ENCODE measurements around the gene NR3C2.

The NR3C2 gene

GRCh38 chr4:148302416-148302815, 139.8 kb downstream of the NR3C2 start:
- DNase-seq, result no peak

- no peak for DNase-seq
These were observed 141.3 kb downstream of the NR3C2 start for GRCh38 chr4:148300877-148301276.

DNA sequence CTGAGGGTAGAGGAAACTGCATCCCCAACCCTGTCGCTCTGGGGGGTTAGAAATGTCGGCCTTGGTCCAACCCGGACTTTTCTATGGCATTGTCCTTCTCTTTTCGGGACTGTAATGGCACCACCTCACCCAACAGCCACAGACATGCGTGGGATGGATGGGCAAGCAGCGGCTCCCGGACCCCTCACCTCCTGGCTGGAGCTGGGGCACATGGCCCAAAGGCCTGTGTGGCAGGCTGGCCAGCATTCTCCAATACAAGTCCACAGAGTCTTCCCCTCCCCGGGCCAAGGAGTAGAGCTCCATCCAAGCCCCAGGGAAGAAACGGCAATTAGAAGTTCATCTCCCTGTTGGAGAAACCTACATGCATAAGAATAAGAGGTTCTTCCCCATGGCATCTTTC, 142.9 kb downstream of the NR3C2 start:
- DNase-seq, result no peak

GRCh38 chr4:148296498-148296897, 145.7 kb downstream of the NR3C2 start:
- DNase-seq, result no peak

GRCh38 chr4:148295642-148296041, 146.6 kb downstream of the NR3C2 start:
- DNase-seq, result no peak

- DNase-seq, result no peak
These were observed 148.6 kb downstream of the NR3C2 start for GRCh38 chr4:148293571-148293970.

- DNase-seq, result no peak
These were observed 149.5 kb downstream of the NR3C2 start for GRCh38 chr4:148292686-148293085.

DNA sequence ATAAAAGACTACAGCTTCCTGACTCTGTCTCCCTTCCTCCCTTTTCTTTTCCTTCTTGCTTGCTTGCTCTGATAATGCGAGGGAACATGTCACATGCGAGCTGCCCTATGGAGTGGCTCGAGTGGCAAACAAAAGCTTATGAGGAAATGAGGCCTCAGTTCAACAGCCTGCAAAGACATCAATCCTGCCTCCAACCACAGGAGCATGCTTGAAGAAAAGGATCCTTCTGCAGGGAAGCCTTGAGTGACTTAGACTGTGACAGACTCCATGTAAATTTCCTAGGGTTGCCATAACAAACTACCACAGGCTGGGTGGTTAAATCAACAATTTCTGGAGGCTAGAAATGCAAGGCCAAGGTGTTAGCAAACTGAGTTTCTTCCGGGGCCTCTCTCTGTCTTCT, 152.5 kb downstream of the NR3C2 start:
- DNase-seq, result no peak

GRCh38 chr4:148288448-148288847, 153.8 kb downstream of the NR3C2 start:
- DNase-seq, result no peak

DNA sequence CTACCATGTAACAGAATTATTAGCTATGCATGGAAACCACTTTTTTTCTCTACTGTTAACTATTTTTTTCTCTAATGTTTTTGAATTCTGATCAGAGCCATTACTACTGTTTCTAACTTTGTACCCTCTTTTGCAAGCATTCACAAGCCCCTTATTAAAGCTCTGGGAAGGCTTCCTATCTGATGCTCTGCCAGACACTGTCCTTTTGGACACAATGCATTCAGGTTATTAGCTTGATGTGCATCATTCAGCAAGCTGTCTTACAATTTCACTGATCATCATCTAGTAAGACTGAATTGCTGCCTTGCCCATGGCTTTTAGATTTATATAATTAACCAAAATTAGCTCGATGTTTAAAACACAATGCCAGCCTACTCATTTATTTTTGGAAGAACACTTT, 155.1 kb downstream of the NR3C2 start:
- no peak for DNase-seq

- DNase-seq, result no peak
These were observed 156.2 kb downstream of the NR3C2 start for GRCh38 chr4:148286012-148286411.

GRCh38 chr4:148283665-148284064, 158.5 kb downstream of the NR3C2 start:
- DNase-seq, result no peak

GRCh38 chr4:148278310-148278709, 163.9 kb downstream of the NR3C2 start:
- DNase-seq, result no peak

- no peak for DNase-seq
These were observed 166.9 kb downstream of the NR3C2 start for GRCh38 chr4:148275266-148275665.

DNA sequence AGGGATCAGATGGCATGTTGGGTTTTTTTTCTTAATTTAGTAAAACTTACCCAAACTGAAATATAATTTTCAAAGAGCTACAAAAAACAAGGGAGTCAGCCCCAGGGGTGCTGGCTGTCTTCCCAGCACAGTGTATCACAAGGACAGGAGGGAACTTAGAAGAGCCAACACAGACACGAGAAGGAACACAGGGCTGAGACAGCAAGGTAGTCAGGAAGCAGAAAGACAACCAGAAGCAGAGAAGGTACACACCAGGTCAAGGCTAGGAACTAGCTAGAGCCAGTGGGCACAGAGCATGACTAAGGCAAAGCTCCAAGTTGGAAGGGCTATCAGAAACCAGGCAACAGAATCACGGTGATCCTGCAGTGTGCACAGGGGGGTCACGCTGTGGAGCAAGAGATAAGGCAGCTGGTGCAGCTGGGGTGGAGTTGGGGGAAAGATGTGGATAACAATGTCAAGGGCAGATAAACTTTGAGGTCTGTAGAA, 168.7 kb downstream of the NR3C2 start:
- DNase-seq, result no peak

- no peak for DNase-seq
These were observed 171.0 kb downstream of the NR3C2 start for GRCh38 chr4:148271166-148271565.

DNA sequence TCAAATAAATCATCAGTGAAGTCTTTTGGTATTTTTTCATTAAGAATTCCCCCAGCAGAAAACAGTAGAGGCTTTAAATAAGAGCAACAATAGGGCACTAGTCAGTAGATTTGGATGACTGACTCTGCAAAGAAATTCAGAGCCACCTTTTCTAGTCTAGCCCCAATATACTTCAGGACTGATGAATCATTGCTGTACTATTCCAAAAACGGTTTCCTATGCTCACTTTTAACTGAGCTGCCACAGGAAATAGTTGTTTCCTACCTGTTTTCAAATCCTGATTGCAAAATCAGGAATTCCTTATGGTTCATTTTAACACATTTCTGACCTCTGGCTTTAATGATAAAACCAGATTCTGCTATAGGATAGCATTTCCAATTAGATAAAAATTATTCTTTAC, 171.6 kb downstream of the NR3C2 start:
- no peak for DNase-seq

GRCh38 chr4:148268835-148269234, 173.4 kb downstream of the NR3C2 start:
- no peak for DNase-seq

GRCh38 chr4:148266921-148267320, 175.3 kb downstream of the NR3C2 start:
- no peak for DNase-seq

DNA sequence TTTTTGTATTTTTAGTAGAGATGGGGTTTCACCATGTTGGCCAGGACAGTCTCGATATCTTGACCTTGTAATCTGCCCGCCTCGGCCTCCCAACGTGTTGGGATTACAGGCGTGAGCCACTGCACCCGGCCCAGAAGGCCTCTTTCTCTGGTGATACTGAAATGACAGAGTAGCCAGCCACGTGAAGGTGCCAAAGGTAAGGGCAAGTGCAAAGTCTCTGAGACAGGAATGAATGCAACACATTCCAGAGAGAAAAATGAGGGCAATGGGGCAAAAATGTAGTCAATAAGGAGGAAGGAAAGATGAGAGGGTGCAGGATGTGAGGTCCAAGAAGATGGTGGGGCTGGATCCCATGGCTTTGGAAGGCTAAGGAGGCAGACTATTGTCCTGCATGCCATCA, 176.0 kb downstream of the NR3C2 start:
- no peak for DNase-seq

DNA sequence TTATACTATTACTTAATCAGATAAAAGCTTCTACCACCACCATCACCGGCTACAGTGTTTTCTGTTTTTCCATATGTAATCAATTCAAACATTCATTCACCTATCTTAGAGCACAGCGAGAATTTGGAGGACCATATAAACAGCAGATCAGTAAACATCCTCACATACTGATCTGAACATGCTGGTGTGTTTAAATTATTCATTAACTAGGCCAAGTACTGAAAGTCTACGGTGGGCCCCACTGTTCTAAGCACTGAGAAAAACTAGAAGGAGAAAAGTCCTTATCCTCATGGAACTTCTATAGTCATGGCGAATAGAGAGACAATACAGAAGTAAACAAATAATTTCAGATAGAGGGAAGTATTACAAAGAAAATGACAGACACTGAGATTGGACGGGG, 176.6 kb downstream of the NR3C2 start:
- no peak for DNase-seq

GRCh38 chr4:148263802-148264201, 178.4 kb downstream of the NR3C2 start:
- no peak for DNase-seq

GRCh38 chr4:148263127-148263526, 179.1 kb downstream of the NR3C2 start:
- no peak for DNase-seq

DNA sequence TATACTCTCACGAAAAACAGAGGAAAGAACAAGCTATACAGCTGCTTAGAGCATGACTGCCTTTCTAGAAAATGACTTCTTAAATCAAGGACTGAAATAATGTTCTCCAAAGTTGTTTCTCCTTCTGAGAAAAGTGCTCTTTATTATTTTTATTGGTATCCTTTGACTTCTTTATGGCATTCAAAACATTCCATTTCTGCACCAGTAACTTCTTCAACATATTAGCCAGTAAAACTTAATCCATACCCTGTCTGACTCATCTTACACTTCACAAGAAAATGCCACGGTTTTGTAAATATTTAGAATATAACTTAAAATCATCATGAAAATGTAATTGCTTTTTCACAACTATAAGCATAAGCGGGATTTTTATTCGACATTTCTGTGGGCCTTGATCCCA, 180.4 kb downstream of the NR3C2 start:
- DNase-seq, result no peak

GRCh38 chr4:148259841-148260240, 182.4 kb downstream of the NR3C2 start:
- DNase-seq, result no peak

DNA sequence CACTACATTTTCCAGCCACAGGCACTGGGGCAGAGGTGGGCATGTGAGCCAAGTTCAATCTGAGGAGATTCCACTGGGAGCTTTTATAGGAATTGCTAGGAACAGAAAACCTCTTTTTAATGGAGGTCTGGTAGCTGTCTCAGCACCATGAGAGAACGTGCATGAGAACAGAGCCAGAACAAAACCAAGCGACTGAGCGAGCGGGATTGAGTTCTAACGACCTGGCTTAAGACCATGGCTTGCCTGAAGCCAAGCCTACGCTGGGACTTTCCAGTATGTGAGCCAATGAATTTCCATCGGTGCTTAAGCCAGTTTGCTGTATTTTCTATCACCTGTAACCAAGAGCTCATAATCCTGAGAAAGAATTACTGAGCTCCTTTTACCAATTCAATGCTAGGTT, 183.7 kb downstream of the NR3C2 start:
- DNase-seq, result no peak

All from SHP77 (cell line).